SK-N-MC (cell line): ENCODE data around the gene COL20A1.

Experiments used
- EZH2 ChIP-seq: fragments of 200-600 bp; sonication (generic); IDR thresholded peaks from one replicate; pipeline ENCODE4 v1.6.1; 2017; ENCODE audit warnings: antibody characterized with exemption
- FOXP2 ChIP-seq: optimal IDR thresholded peaks from 2 replicates; pipeline ENCODE3; 2011; ENCODE audit warnings: mild to moderate bottlenecking, moderate library complexity; ENCODE audit not compliant: insufficient read depth; ENCODE audit errors: extremely low read length, control extremely low read depth
- POLR2AphosphoS5 ChIP-seq: IDR thresholded peaks from 2 replicates; pipeline ENCODE4 v1.6.1; 2012; ENCODE audit warnings: mild to moderate bottlenecking, low read depth, low read length, borderline replicate concordance

GRCh38 chr20:63312690-63313348 lies 19.8 kb downstream of the COL20A1 start:
- no peak for TF ChIP-seq POLR2AphosphoS5
- no peak for TF ChIP-seq EZH2
- TF ChIP-seq FOXP2, result no peak
